SK-N-SH (cell line): ENCODE data around the gene TOR1A. TPM values are rescaled to one million over a fixed set of nuclear protein-coding genes. Genes with fewer than 3 reads are reported as not detected.
A peak's percentile ranks its signal among the peaks of the same experiment; 100 is the strongest.

Experiments
- CTCF ChIA-PET: fragments of 300-600, 350-600 bp; formaldehyde crosslinking; extraction: SDS; loops from one replicate; lab custom pipeline; 2021; lab: Yijun Ruan, JAX
- POLR2A ChIA-PET: fragments of 350-600 bp; sonication (Branson Sonifier 250); formaldehyde crosslinking; extraction: SDS; loops from one replicate; lab custom pipeline; 2020; ENCODE audit warnings: antibody characterized with exemption, inconsistent platforms; lab: Yijun Ruan, JAX
- DNase-seq: peaks from one replicate; pipeline ENCODE4 v3.0.0; 2012
- H2AFZ ChIP-seq: fragments of 200-600 bp; sonication (generic); 2 replicates; pipeline ENCODE4 v1.8.1; 2016; ENCODE audit warnings: antibody characterized with exemption, mild to moderate bottlenecking, low read depth
- H3F3A ChIP-seq: fragments of 200-600 bp; sonication (generic); replicated peaks from 2 replicates; pipeline ENCODE3; 2016; ENCODE audit warnings: antibody characterized with exemption, mild to moderate bottlenecking; ENCODE audit not compliant: insufficient read depth
- H3K27ac ChIP-seq, 2 experiments: fragments of 200-500 bp in 1 of 2; fragments of 200-600 bp in 1 of 2; sonication (Bioruptor generic) in 1 of 2; sonication (generic), shearing (Covaris generic) in 1 of 2; 2 replicates each; pipeline versions ENCODE4 v1.5.1 to v1.6.1; 2014 to 2016; ENCODE audit warnings: low read depth in 2 of 2, inconsistent platforms in 1 of 2, low read length in 1 of 2, mild to moderate bottlenecking in 1 of 2, mixed read lengths in 1 of 2
- H3K27me3 ChIP-seq: fragments of 200-600 bp; sonication (generic), shearing (Covaris generic); 2 replicates; pipeline ENCODE4 v1.6.1; 2016; ENCODE audit warnings: mixed run types; ENCODE audit not compliant: insufficient read depth
- H3K36me3 ChIP-seq, 2 experiments: fragments of 200-500 bp in 1 of 2; fragments of 200-600 bp in 1 of 2; sonication (Bioruptor generic) in 1 of 2; sonication (generic) in 1 of 2; replicated peaks in 1 of 2; 2 replicates each; pipeline versions ENCODE3 to v1.5.1; 2014 to 2016; ENCODE audit warnings: low read length in 1 of 2, mild to moderate bottlenecking in 1 of 2; ENCODE audit not compliant: insufficient read depth in 2 of 2, control insufficient read depth in 1 of 2
- H3K4me1 ChIP-seq, 2 experiments: fragments of 200-500 bp in 1 of 2; fragments of 200-600 bp in 1 of 2; sonication (Bioruptor generic) in 1 of 2; sonication (generic), shearing (Covaris generic) in 1 of 2; 2 replicates each; pipeline versions ENCODE4 v1.5.1 to v1.6.1; 2014 to 2016; ENCODE audit warnings: low read depth in 1 of 2, low read length in 1 of 2, mixed run types in 1 of 2; ENCODE audit not compliant: insufficient read depth in 2 of 2, control insufficient read depth in 1 of 2
- H3K4me2 ChIP-seq: fragments of 200-600 bp; sonication (generic), shearing (Covaris generic); 2 replicates; pipeline ENCODE4 v1.6.1; 2017; ENCODE audit warnings: mixed run types
- H3K4me3 ChIP-seq, 2 experiments: fragments of 200-500 bp in 1 of 2; fragments of 200-600 bp in 1 of 2; sonication (Bioruptor generic) in 1 of 2; sonication (generic), shearing (Covaris generic) in 1 of 2; 2 replicates each; pipeline versions ENCODE4 v1.5.1 to v1.8.1; 2014 to 2016; ENCODE audit warnings: low read depth in 2 of 2, inconsistent platforms in 1 of 2, low read length in 1 of 2, mild to moderate bottlenecking in 1 of 2, mixed read lengths in 1 of 2, moderate library complexity in 1 of 2
- H3K79me2 ChIP-seq: fragments of 200-600 bp; sonication (generic); 2 replicates; pipeline ENCODE4 v1.8.1; 2017; ENCODE audit warnings: mild to moderate bottlenecking; ENCODE audit not compliant: insufficient read depth
- H3K9ac ChIP-seq: fragments of 200-600 bp; sonication (generic); 2 replicates; pipeline ENCODE4 v1.6.1; 2017; ENCODE audit warnings: mixed run types
- H3K9me2 ChIP-seq: fragments of 200-600 bp; sonication (generic); 2 replicates; pipeline ENCODE4 v1.6.1; 2017; ENCODE audit warnings: mixed run types
- H3K9me3 ChIP-seq: fragments of 200-600 bp; sonication (generic); 2 replicates; pipeline ENCODE4 v1.6.1; 2017; ENCODE audit warnings: mixed run types, mild to moderate bottlenecking, moderate library complexity
- H4K20me1 ChIP-seq: fragments of 200-600 bp; sonication (generic); 2 replicates; pipeline ENCODE4 v1.6.1; 2017; ENCODE audit warnings: mild to moderate bottlenecking, mixed run types; ENCODE audit not compliant: insufficient read depth
- ELF1 ChIP-seq: IDR thresholded peaks from 2 replicates; pipeline ENCODE4 v1.4.0; 2012
- FOSL2 ChIP-seq: IDR thresholded peaks from 2 replicates; pipeline ENCODE4 v1.4.0; 2012; ENCODE audit warnings: low read depth, mild to moderate bottlenecking, moderate library complexity, borderline replicate concordance
- FOXJ3 ChIP-seq: sonication (generic); formaldehyde crosslinking; IDR thresholded peaks from 2 replicates; pipeline ENCODE4 v1.5.1; 2020; ENCODE audit warnings: mild to moderate bottlenecking, missing genetic modification reagents
- FOXM1 ChIP-seq: IDR thresholded peaks from 2 replicates; pipeline ENCODE4 v1.4.0; 2012; ENCODE audit warnings: low read depth, mild to moderate bottlenecking
- GABPA ChIP-seq: IDR thresholded peaks from 2 replicates; pipeline ENCODE4 v1.4.0; 2012; ENCODE audit warnings: low read depth, mild to moderate bottlenecking
- GATA2 ChIP-seq: sonication (generic); formaldehyde crosslinking; IDR thresholded peaks from 2 replicates; pipeline ENCODE4 v1.5.0; 2020; ENCODE audit warnings: mild to moderate bottlenecking, missing genetic modification reagents
- IRF3 ChIP-seq: fragments of 150-350 bp; IDR thresholded peaks from 2 replicates; pipeline ENCODE4 v1.6.1; 2016; ENCODE audit warnings: mild to moderate bottlenecking, low read depth, low read length
- JUND ChIP-seq: IDR thresholded peaks from 2 replicates; pipeline ENCODE4 v1.4.0; 2012
- MAX ChIP-seq: IDR thresholded peaks from 2 replicates; pipeline ENCODE4 v1.4.0; 2012; ENCODE audit warnings: low read depth
- MEF2A ChIP-seq: IDR thresholded peaks from 2 replicates; pipeline ENCODE4 v1.4.0; 2012; ENCODE audit warnings: low read depth, borderline replicate concordance
- MXI1 ChIP-seq: IDR thresholded peaks from 2 replicates; pipeline ENCODE4 v1.6.1; 2012; ENCODE audit warnings: mild to moderate bottlenecking, low read depth, low read length, improper control_type of control experiment
- NFIC ChIP-seq: IDR thresholded peaks from 2 replicates; pipeline ENCODE4 v1.4.0; 2012; ENCODE audit warnings: borderline replicate concordance
- RCOR1 ChIP-seq: fragments of 150-350 bp; IDR thresholded peaks from 2 replicates; pipeline ENCODE4 v1.6.1; 2017; ENCODE audit warnings: antibody characterized with exemption, low read length
- RFX5 ChIP-seq: IDR thresholded peaks from 2 replicates; pipeline ENCODE4 v1.6.1; 2012; ENCODE audit warnings: mild to moderate bottlenecking, improper control_type of control experiment, low read length
- RXRA ChIP-seq: IDR thresholded peaks from 2 replicates; pipeline ENCODE4 v1.4.0; 2012; ENCODE audit warnings: low read depth, mild to moderate bottlenecking, borderline replicate concordance
- SMC3 ChIP-seq: IDR thresholded peaks from 2 replicates; pipeline ENCODE4 v1.6.1; 2012; ENCODE audit warnings: low read depth, low read length, improper control_type of control experiment
- TAF1 ChIP-seq: IDR thresholded peaks from 2 replicates; pipeline ENCODE4 v1.6.1; 2012; ENCODE audit warnings: low read depth, mild to moderate bottlenecking, low read length, moderate library complexity, borderline replicate concordance
- YY1 ChIP-seq: IDR thresholded peaks from 2 replicates; pipeline ENCODE4 v1.4.0; 2012; ENCODE audit warnings: low read depth, mild to moderate bottlenecking
- WGBS: methylation state at CpG from one replicate; pipeline ENCODE4 v1.1.6; 2017; ENCODE audit warnings: low lambda C conversion rate; 5-methylcytosine and 5-hydroxymethylcytosine counted together
- polyA plus RNA-seq, 3 experiments: library from polyadenylated mRNA; depleted of rRNA; stranded (reverse); fragments of >200 nt; gene quantifications; 2 replicates each; pipeline ENCODE4 v1.2.3, GENCODE V29; 2012
- TF ChIP-seq, protein P1 (sequence below): IDR thresholded peaks from 2 replicates; pipeline ENCODE4; 2012
- TF ChIP-seq, protein P2 (sequence below): fragments of 200-600 bp; sonication (generic); IDR thresholded peaks from 2 replicates; pipeline ENCODE4 v1.6.1; 2017; ENCODE audit warnings: antibody characterized with exemption, mild to moderate bottlenecking, moderate library complexity

Gene TOR1A
- polyA plus RNA-seq, 1 of the 3 experiments (the other 2 are of a cell fraction) = 85.3 TPM

GRCh38 chr9:129803676-129804060, 20.3 kb downstream of the TOR1A start:
- ChIA-PET CTCF (interaction anchor here (0.9 to 3.0 kb wide), 6 partner anchors 13 to 665 kb away, joined by 3 to 9 read pairs (median 6); no protein-coding TSS in a partner anchor), POLR2A (interaction anchor here (0.7 to 0.8 kb wide), 2 partner anchors 11 to 14 kb away, joined by 3 to 4 read pairs; no protein-coding TSS in a partner anchor)
- peaks cover 3% of the 10 kb centered on the region for H3F3A ChIP-seq
- H3K4me1 ChIP-seq = peaks cover 8 to 14% of the 10 kb centered on the region in 2 experiments; a peak in 2 of 4 replicates
- H3K36me3 ChIP-seq = peaks cover 6 to 12% of the 10 kb centered on the region in 2 experiments
- DNase-seq = no peak
- H2AFZ ChIP-seq = peak overlapping the region; percentile 95
- H3K4me3 ChIP-seq = peak overlapping the region; percentile 69 to 98
- H3K27me3 ChIP-seq = no peaks in the 10 kb centered on the region
- H3K9ac ChIP-seq = peak overlapping the region; percentile 73
- peak overlapping the region in 1 of 2 experiments; percentile 50; a peak in 1 of 4 replicates for H3K27ac ChIP-seq
- H3K4me2 ChIP-seq = peak overlapping the region; percentile 99
- 1% methylated on average over 12 of the region's 14 CpGs for WGBS
- H3K9me2 ChIP-seq = no peaks in the 10 kb centered on the region
- H3K9me3 ChIP-seq = no peaks in the 10 kb centered on the region
- no peaks in the 10 kb centered on the region for H4K20me1 ChIP-seq
- H3K79me2 ChIP-seq = peaks cover 26% of the 10 kb centered on the region
- TF ChIP-seq NFIC (no peak), MXI1 (0 out of 2 replicates have a peak, but pooled peaks have one; percentile 40), ELF1 (no peak), GABPA (no peak)
- TF ChIP-seq, all 33 proteins: peak for 1

- Histone ChIP-seq H2AFZ (peak within 1 kb of the TSS; percentile 95), H3K36me3 (peaks cover 6 to 12% of the 10 kb centered on the region in 2 experiments), H3K4me3 (peak within 1 kb of the TSS; percentile 69 to 98), H3K4me2 (peak within 1 kb of the TSS; percentile 99), H3K9me2 (no peaks in the 10 kb centered on the region), H4K20me1 (no peaks in the 10 kb centered on the region), H3K27me3 (no peaks in the 10 kb centered on the region), H3K27ac (peak within 1 kb of the TSS; percentile 50 to 66), H3K79me2 (peaks cover 26% of the 10 kb centered on the region), H3K9me3 (no peaks in the 10 kb centered on the region), H3K4me1 (peaks cover 8 to 14% of the 10 kb centered on the region in 2 experiments; a peak in 2 of 4 replicates), H3F3A (peaks cover 3% of the 10 kb centered on the region), H3K9ac (peak within 1 kb of the TSS; percentile 73)
- 0% methylated on average over 21 of the region's 93 CpGs for WGBS
- ChIA-PET POLR2A (no interaction called here), CTCF (interaction anchor here (0.9 to 3.0 kb wide), 6 partner anchors 12 to 664 kb away, joined by 3 to 9 read pairs (median 6); no protein-coding TSS in a partner anchor)
- DNase-seq = peak; percentile 96
- TF ChIP-seq GABPA (peak; percentile 92), SMC3 (no peak), RXRA (no peak), RCOR1 (no peak), YY1 (peak; percentile 97), FOSL2 (no peak), FOXJ3 (CRISPR knock-in tag) (no peak), TAF1 (peak; percentile 83), RFX5 (no peak), IRF3 (no peak), MXI1 (no peak), GATA2 (CRISPR knock-in tag) (no peak), JUND (no peak), FOXM1 (no peak), MEF2A (no peak), MAX (peak; percentile 60)
- TF ChIP-seq, protein P1, sequence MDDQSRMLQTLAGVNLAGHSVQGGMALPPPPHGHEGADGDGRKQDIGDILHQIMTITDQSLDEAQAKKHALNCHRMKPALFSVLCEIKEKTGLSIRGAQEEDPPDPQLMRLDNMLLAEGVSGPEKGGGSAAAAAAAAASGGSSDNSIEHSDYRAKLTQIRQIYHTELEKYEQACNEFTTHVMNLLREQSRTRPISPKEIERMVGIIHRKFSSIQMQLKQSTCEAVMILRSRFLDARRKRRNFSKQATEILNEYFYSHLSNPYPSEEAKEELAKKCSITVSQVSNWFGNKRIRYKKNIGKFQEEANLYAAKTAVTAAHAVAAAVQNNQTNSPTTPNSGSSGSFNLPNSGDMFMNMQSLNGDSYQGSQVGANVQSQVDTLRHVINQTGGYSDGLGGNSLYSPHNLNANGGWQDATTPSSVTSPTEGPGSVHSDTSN = no peak
- TF ChIP-seq, protein P2, sequence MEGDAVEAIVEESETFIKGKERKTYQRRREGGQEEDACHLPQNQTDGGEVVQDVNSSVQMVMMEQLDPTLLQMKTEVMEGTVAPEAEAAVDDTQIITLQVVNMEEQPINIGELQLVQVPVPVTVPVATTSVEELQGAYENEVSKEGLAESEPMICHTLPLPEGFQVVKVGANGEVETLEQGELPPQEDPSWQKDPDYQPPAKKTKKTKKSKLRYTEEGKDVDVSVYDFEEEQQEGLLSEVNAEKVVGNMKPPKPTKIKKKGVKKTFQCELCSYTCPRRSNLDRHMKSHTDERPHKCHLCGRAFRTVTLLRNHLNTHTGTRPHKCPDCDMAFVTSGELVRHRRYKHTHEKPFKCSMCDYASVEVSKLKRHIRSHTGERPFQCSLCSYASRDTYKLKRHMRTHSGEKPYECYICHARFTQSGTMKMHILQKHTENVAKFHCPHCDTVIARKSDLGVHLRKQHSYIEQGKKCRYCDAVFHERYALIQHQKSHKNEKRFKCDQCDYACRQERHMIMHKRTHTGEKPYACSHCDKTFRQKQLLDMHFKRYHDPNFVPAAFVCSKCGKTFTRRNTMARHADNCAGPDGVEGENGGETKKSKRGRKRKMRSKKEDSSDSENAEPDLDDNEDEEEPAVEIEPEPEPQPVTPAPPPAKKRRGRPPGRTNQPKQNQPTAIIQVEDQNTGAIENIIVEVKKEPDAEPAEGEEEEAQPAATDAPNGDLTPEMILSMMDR = no peak
These were observed 20.9 kb downstream of the TOR1A start, which contains the start of gene TOR1B for GRCh38 chr9:129802833-129803675. Gene TOR1B, plus strand, starts transcription at chr9:129803184. Its CDS starts 29 bp downstream, at chr9:129803213.
